Neuronal stem cell (in vitro differentiated cells): Measurements from ENCODE around the gene TRPM2.

Source experiments
- DNase-seq: peaks from one replicate; pipeline ENCODE4 v3.0.0-alpha.2; 2013; ENCODE audit warnings: low spot score
- H2AFZ ChIP-seq: one replicate; pipeline ENCODE4 v1.6.1; 2013; ENCODE audit warnings: mild to moderate bottlenecking, low read length, inconsistent platforms
- H2AK5ac ChIP-seq: 2 replicates; pipeline ENCODE4 v1.6.1; 2013; ENCODE audit warnings: low read depth, mild to moderate bottlenecking, inconsistent platforms, low read length, moderate library complexity, mixed read lengths
- H2BK120ac ChIP-seq: 2 replicates; pipeline ENCODE4 v1.6.1; 2013; ENCODE audit warnings: low read depth, mild to moderate bottlenecking, inconsistent platforms, low read length, moderate library complexity, mixed read lengths
- H2BK12ac ChIP-seq: one replicate; pipeline ENCODE4 v1.6.1; 2013; ENCODE audit warnings: low read length, inconsistent platforms
- H2BK15ac ChIP-seq: 2 replicates; pipeline ENCODE4 v1.6.1; 2013; ENCODE audit warnings: mild to moderate bottlenecking, low read length, inconsistent platforms, mixed read lengths
- H2BK5ac ChIP-seq: one replicate; pipeline ENCODE4 v1.6.1; 2013; ENCODE audit warnings: inconsistent platforms, mild to moderate bottlenecking, low read length, moderate library complexity
- H3K14ac ChIP-seq: one replicate; pipeline ENCODE4 v1.6.1; 2013; ENCODE audit warnings: low read length, inconsistent platforms
- H3K18ac ChIP-seq: 2 replicates; pipeline ENCODE4 v1.6.1; 2013; ENCODE audit warnings: low read length, inconsistent platforms
- H3K23ac ChIP-seq: 2 replicates; pipeline ENCODE4 v1.6.1; 2013; ENCODE audit warnings: low read depth, mild to moderate bottlenecking, mixed read lengths, low read length, inconsistent platforms; ENCODE audit not compliant: poor library complexity
- H3K27ac ChIP-seq: replicated peaks from 3 replicates; pipeline ENCODE4 v1.5.1; 2013; ENCODE audit warnings: low read length, inconsistent platforms
- H3K27me3 ChIP-seq, 3 experiments: 2 replicates each; pipeline ENCODE4 v1.6.1; 2013; ENCODE audit warnings: low read length in 3 of 3, mild to moderate bottlenecking in 2 of 3, inconsistent platforms in 1 of 3, low read depth in 1 of 3, mixed read lengths in 1 of 3, moderate library complexity in 1 of 3; ENCODE audit not compliant: control insufficient read depth in 3 of 3, insufficient read depth in 3 of 3
- H3K36me3 ChIP-seq, 2 donors: replicated peaks in 1 of 2; 2 replicates each; pipeline ENCODE4 v1.6.1; 2013; ENCODE audit warnings: low read length in 2 of 2; ENCODE audit not compliant: control insufficient read depth in 2 of 2, insufficient read depth in 2 of 2
- H3K4ac ChIP-seq: 2 replicates; pipeline ENCODE4 v1.6.1; 2013; ENCODE audit warnings: inconsistent platforms, mild to moderate bottlenecking, low read length, moderate library complexity
- H3K4me1 ChIP-seq, 2 donors: 1 replicate in 1 of 2; 2 replicates in 1 of 2; pipeline ENCODE4 v1.6.1; 2013; ENCODE audit warnings: low read length in 2 of 2, low read depth in 1 of 2; ENCODE audit not compliant: control insufficient read depth in 2 of 2, insufficient read depth in 1 of 2
- H3K4me2 ChIP-seq: one replicate; pipeline ENCODE4 v1.6.1; 2013; ENCODE audit warnings: mild to moderate bottlenecking, low read length, inconsistent platforms; ENCODE audit not compliant: insufficient read depth, poor library complexity, severe bottlenecking
- H3K4me3 ChIP-seq, 2 donors: 2 replicates each; pipeline ENCODE4 v1.5.1; 2013; ENCODE audit warnings: low read length in 2 of 2, mild to moderate bottlenecking in 2 of 2, inconsistent platforms in 1 of 2, moderate library complexity in 1 of 2
- H3K79me1 ChIP-seq: one replicate; pipeline ENCODE4 v1.6.1; 2013; ENCODE audit warnings: low read depth, mild to moderate bottlenecking, inconsistent platforms, low read length, moderate library complexity
- H3K9ac ChIP-seq: one replicate; pipeline ENCODE4 v1.6.1; 2013; ENCODE audit warnings: mild to moderate bottlenecking, low read depth, low read length, inconsistent platforms; ENCODE audit not compliant: poor library complexity
- H3K9me3 ChIP-seq, 2 donors: replicated peaks in 1 of 2; 2 replicates each; pipeline versions ENCODE3 to v1.6.1; 2013; ENCODE audit warnings: low read length in 2 of 2, mild to moderate bottlenecking in 2 of 2, inconsistent platforms in 1 of 2, low read depth in 1 of 2, mixed read lengths in 1 of 2, moderate library complexity in 1 of 2; ENCODE audit not compliant: control insufficient read depth in 2 of 2, insufficient read depth in 1 of 2
- H4K8ac ChIP-seq: one replicate; pipeline ENCODE4 v1.6.1; 2013; ENCODE audit warnings: low read depth, mild to moderate bottlenecking, inconsistent platforms, low read length, moderate library complexity
- H4K91ac ChIP-seq: one replicate; pipeline ENCODE4 v1.6.1; 2013; ENCODE audit warnings: low read length, low read depth, mild to moderate bottlenecking, inconsistent platforms; ENCODE audit not compliant: poor library complexity
- WGBS, 2 donors: extraction: QIAGEN DNeasy Blood & Tissue Kit; methylation state at CpG; one replicate each; pipeline ENCODE4 v1.1.7; 2013; ENCODE audit warnings: missing lambda C conversion rate in 2 of 2, mixed read lengths in 1 of 2; ENCODE audit not compliant: insufficient read length in 2 of 2, insufficient replicate concordance in 1 of 2; ENCODE audit errors: extremely low coverage in 2 of 2; 5-methylcytosine and 5-hydroxymethylcytosine counted together

The TRPM2 gene

DNA sequence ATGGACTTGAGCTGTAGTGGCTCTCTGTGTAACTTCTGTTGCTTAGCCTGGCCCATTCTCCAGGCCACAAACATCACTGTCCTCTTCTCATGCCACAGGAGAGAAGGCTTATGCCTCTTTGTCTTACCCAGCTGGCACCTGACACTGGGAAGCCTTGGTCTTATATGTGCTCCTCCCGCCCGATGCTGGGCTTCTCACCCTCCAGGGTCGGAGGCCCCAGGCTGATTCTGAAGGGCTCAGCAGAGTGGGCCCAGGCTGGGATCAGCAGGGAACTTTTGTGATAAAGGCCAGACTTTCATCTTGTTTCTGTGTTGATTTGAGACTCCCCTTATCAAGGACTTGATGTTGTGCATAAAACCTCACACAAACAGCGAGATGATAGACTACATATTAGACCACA lies 29.8 kb downstream of the TRPM2 start:
- no CpG with 5 or more reads among the region's 4 CpGs for WGBS, 2 donors
- DNase-seq, result no peak
- H3K4me2 ChIP-seq, result no peak overlapping the region

DNA sequence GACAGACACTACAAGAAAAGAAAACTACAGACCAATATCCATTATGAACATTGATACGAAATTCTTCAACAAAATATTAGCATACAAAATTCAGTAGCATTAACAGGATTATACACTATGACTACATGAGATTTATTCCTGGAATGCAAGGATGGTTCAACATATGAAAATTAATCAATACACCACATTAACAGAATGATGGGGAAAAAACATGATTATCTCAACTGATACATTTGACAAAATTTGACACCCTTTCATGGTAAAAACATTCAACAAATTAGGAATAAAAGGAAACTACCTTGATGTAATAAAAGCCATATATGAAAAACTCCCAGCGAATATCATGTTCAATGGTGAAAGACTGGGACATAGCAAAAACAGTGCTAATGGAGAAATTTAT lies 31.5 kb downstream of the TRPM2 start:
- Histone ChIP-seq H3K79me1 (no peaks in the 10 kb centered on the region), H3K4ac (no peak overlapping the region), H4K91ac (no peak overlapping the region), H2BK12ac (no peak overlapping the region), H2BK120ac (no peak overlapping the region), H3K4me3 (no peak overlapping the region), H2AK5ac (no peak overlapping the region), H2BK5ac (no peak overlapping the region), H3K14ac (no peak overlapping the region), H3K18ac (no peak overlapping the region), H2AFZ (no peak overlapping the region), H3K27me3 (peaks cover 0 to 2% (median 0%) of the 10 kb centered on the region in 3 experiments), H3K9ac (no peak overlapping the region), H3K36me3 (no peaks in the 10 kb centered on the region), H3K4me2 (no peak overlapping the region), H4K8ac (no peak overlapping the region), H3K23ac (no peak overlapping the region), H2BK15ac (no peak overlapping the region), H3K27ac (no peak overlapping the region), H3K4me1 (peaks cover 0 to 3% of the 10 kb centered on the region in 2 donors), H3K9me3 (peaks cover 3 to 9% of the 10 kb centered on the region in 2 donors)
- no CpG with 5 or more reads among the region's 2 CpGs for WGBS, 2 donors
- DNase-seq, result no peak

More for the DNA sequence above, 29.8 kb downstream of the TRPM2 start:
- H3K27me3 ChIP-seq, result peaks cover 0 to 13% (median 0%) of the 10 kb centered on the region in 3 experiments
- no peak overlapping the region for H3K4ac ChIP-seq
- H4K91ac ChIP-seq, result no peak overlapping the region
- no peak overlapping the region for H3K27ac ChIP-seq
- H3K4me3 ChIP-seq, result no peak overlapping the region
- H3K14ac ChIP-seq, result no peak overlapping the region
- H3K9me3 ChIP-seq, result peaks cover 2 to 9% of the 10 kb centered on the region in 2 donors
- no peak overlapping the region for H4K8ac ChIP-seq
- no peak overlapping the region for H2BK15ac ChIP-seq
- no peak overlapping the region for H2AFZ ChIP-seq
- H2AK5ac ChIP-seq, result no peak overlapping the region
- H2BK5ac ChIP-seq, result no peak overlapping the region
- H3K36me3 ChIP-seq, result no peaks in the 10 kb centered on the region
- H3K9ac ChIP-seq, result no peak overlapping the region
- no peaks in the 10 kb centered on the region for H3K79me1 ChIP-seq
- peaks cover 0 to 3% of the 10 kb centered on the region in 2 donors for H3K4me1 ChIP-seq
- H2BK12ac ChIP-seq, result no peak overlapping the region
- H3K23ac ChIP-seq, result no peak overlapping the region
- H2BK120ac ChIP-seq, result no peak overlapping the region
- H3K18ac ChIP-seq, result no peak overlapping the region

DNA sequence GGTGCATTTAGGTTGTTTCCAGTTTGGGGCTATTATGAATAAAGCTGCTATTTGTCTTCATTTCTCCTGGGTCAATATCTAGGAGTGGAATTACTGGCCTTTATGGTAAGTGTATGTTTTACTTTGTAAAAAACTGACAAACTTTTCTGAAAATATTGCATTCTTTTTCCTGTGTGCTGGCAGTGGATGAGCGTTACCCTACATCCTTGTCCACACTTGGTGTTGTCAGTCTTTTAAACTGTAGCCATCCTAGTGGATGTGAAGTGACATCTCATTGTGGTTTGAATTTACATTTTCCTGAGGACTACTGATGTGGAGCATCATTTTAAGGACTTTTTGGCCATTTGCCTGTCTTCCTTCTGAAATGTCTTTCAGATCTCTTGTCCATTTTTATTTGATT lies 35.9 kb downstream of the TRPM2 start:
- Histone ChIP-seq H2AFZ (no peak overlapping the region), H3K4me3 (no peak overlapping the region), H3K27me3 (no peaks in the 10 kb centered on the region), H2BK120ac (no peak overlapping the region), H4K8ac (no peak overlapping the region), H3K79me1 (no peaks in the 10 kb centered on the region), H3K18ac (no peak overlapping the region), H4K91ac (no peak overlapping the region), H3K4me2 (no peak overlapping the region), H2BK15ac (no peak overlapping the region), H2AK5ac (no peak overlapping the region), H2BK5ac (no peak overlapping the region), H3K9me3 (peaks cover 9% of the 10 kb centered on the region in 2 donors), H3K23ac (no peak overlapping the region), H2BK12ac (no peak overlapping the region), H3K14ac (no peak overlapping the region), H3K4ac (no peak overlapping the region), H3K36me3 (no peaks in the 10 kb centered on the region), H3K9ac (no peak overlapping the region), H3K27ac (no peak overlapping the region), H3K4me1 (no peaks in the 10 kb centered on the region)
- DNase-seq, result no peak
- no CpG with 5 or more reads among the region's 1 CpG for WGBS, 2 donors

DNA sequence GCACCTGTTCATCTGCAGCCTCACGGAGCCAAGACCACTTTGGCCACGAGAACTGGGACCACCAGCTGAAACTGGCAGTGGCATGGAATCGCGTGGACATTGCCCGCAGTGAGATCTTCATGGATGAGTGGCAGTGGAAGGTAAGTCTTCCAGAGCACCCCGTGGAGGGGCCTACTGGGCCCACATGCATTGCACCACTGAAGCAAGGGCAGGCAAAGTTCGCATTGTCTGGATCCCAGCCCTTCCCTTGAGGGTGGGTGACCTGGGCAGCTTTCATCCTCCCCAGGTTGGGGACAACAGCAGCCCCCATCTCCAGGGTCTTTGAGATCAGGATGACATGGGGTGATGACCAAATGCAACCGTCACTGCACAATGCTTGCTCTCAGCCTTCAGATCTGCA lies 37.5 kb downstream of the TRPM2 start:
- Histone ChIP-seq H3K18ac (no peak overlapping the region), H4K8ac (no peak overlapping the region), H3K23ac (peak overlapping the region; percentile 43), H3K4me1 (no peaks in the 10 kb centered on the region), H3K4me3 (no peak overlapping the region), H3K27me3 (no peaks in the 10 kb centered on the region), H4K91ac (no peak overlapping the region), H3K27ac (no peak overlapping the region), H2AK5ac (peak overlapping the region; percentile 14), H2BK15ac (no peak overlapping the region), H3K4ac (no peak overlapping the region), H3K79me1 (no peaks in the 10 kb centered on the region), H2BK5ac (no peak overlapping the region), H3K14ac (no peak overlapping the region), H2BK120ac (no peak overlapping the region), H3K4me2 (no peak overlapping the region), H2BK12ac (no peak overlapping the region), H3K9ac (no peak overlapping the region), H3K9me3 (peaks cover 0 to 9% of the 10 kb centered on the region in 2 donors), H2AFZ (no peak overlapping the region), H3K36me3 (no peaks in the 10 kb centered on the region)
- DNase-seq, result no peak
- WGBS, 2 donors, result no CpG with 5 or more reads among the region's 8 CpGs
